A549 (cell line): ENCODE results near the gene DMBT1. TPM values are rescaled to one million over a fixed set of nuclear protein-coding genes. Genes with fewer than 3 reads are reported as not detected.

ENCODE experiments used
- ATAC-seq, 2 experiments: fragments of 200-7000 bp in 1 of 2; fragments of >200 bp in 1 of 2; cut with Nextera tagmentation in 1 of 2; cut with Tn5 transposase in 1 of 2; 3 replicates each; pipeline versions ENCODE4 v1.8.0 to v1.9.1; 2018 to 2020; ENCODE audit warnings: mild to moderate bottlenecking in 1 of 2, moderate library complexity in 1 of 2
- CTCF ChIA-PET: fragments of 300-600 bp; sonication (Branson Sonifier 250); formaldehyde crosslinking; extraction: SDS; loops from one replicate; lab custom pipeline; 2021; ENCODE audit warnings: antibody characterized with exemption, inconsistent platforms; lab: Yijun Ruan, JAX
- POLR2A ChIA-PET: fragments of 350-600 bp; formaldehyde crosslinking; extraction: SDS; loops from one replicate; lab custom pipeline; 2021; ENCODE audit warnings: antibody characterized with exemption, inconsistent platforms; lab: Yijun Ruan, JAX
- DNase-seq, 2 experiments: peaks; one replicate each; pipeline versions ENCODE4 v3.0.0 to v3.0.0-alpha.2; 2011 to 2016; ENCODE audit warnings: low read depth in 1 of 2, low spot score in 1 of 2
- FAIRE-seq: peaks from 2 replicates; lab custom pipeline; 2011; peaks lifted over from hg19 to GRCh38; lab: Jason Lieb, UNC
- H3K27ac ChIP-seq, 2 experiments: fragments of >200 bp; sonication (Bioruptor Twin); formaldehyde crosslinking; 3 replicates each; pipeline ENCODE4 v1.5.1; 2016 to 2017
- H3K4me1 ChIP-seq: fragments of >200 bp; sonication (Bioruptor Twin); formaldehyde crosslinking; 3 replicates; pipeline ENCODE4 v1.6.1; 2016
- H3K4me2 ChIP-seq: fragments of >200 bp; sonication (Bioruptor Twin); formaldehyde crosslinking; 3 replicates; pipeline ENCODE4 v1.6.1; 2016
- H3K4me3 ChIP-seq: fragments of >200 bp; sonication (Bioruptor Twin); formaldehyde crosslinking; 3 replicates; pipeline ENCODE4 v1.5.1; 2016
- H3K9me3 ChIP-seq: fragments of >200 bp; sonication (Bioruptor Twin); formaldehyde crosslinking; 3 replicates; pipeline ENCODE4 v1.6.1; 2016
- ATOH8 ChIP-seq: fragments of 250-450 bp; sonication (Bioruptor Pico); IDR thresholded peaks from 2 replicates; pipeline ENCODE4 v1.5.0; 2020; ENCODE audit warnings: low read depth, mild to moderate bottlenecking, moderate library complexity
- CHD2 ChIP-seq: fragments of 150-350 bp; IDR thresholded peaks from 2 replicates; pipeline ENCODE4 v1.6.1; 2014; ENCODE audit warnings: low read length; ENCODE audit not compliant: partially characterized antibody
- FOSL2 ChIP-seq, 2 experiments: fragments of 450-650 bp in 1 of 2; fragments of >200 bp in 1 of 2; sonication (Bioruptor Twin) in 1 of 2; formaldehyde crosslinking; IDR thresholded peaks; 2 replicates each; pipeline versions ENCODE4 v1.5.0 to v1.6.1; 2016 to 2020; ENCODE audit warnings: mild to moderate bottlenecking in 1 of 2, moderate library complexity in 1 of 2
- FOXS1 ChIP-seq: fragments of 250-450 bp; sonication (Bioruptor Pico); IDR thresholded peaks from 2 replicates; pipeline ENCODE4 v1.5.0; 2020; ENCODE audit warnings: mild to moderate bottlenecking, moderate library complexity
- HEYL ChIP-seq: fragments of 250-450 bp; sonication (Bioruptor Pico); IDR thresholded peaks from 2 replicates; pipeline ENCODE4 v1.8.0; 2021; ENCODE audit warnings: mild to moderate bottlenecking, moderate library complexity
- MAFK ChIP-seq: fragments of 450-650 bp; IDR thresholded peaks from 2 replicates; pipeline ENCODE4 v1.6.1; 2014; ENCODE audit not compliant: partially characterized antibody
- MYC ChIP-seq: IDR thresholded peaks from 2 replicates; pipeline ENCODE4 v1.6.1; 2012; ENCODE audit warnings: mild to moderate bottlenecking, inconsistent platforms, low read length, improper control_type of control experiment, borderline replicate concordance
- PBX3 ChIP-seq: IDR thresholded peaks from 2 replicates; pipeline ENCODE4 v1.6.1; 2012
- RAD21 ChIP-seq, 2 experiments: fragments of >200 bp in 1 of 2; sonication (Bioruptor Twin) in 1 of 2; formaldehyde crosslinking in 1 of 2; IDR thresholded peaks in 1 of 2; conservative IDR thresholded peaks in 1 of 2; 2 replicates in 1 of 2; 3 replicates in 1 of 2; pipeline ENCODE4 v1.6.1; 2012 to 2018; ENCODE audit warnings: inconsistent platforms in 1 of 2
- RFX5 ChIP-seq: fragments of 450-650 bp; IDR thresholded peaks from 2 replicates; pipeline ENCODE4 v1.7.1; 2014; ENCODE audit warnings: antibody characterized with exemption, mild to moderate bottlenecking, moderate library complexity
- SMC3 ChIP-seq: fragments of >200 bp; sonication (Bioruptor Twin); formaldehyde crosslinking; IDR thresholded peaks from 3 replicates; pipeline ENCODE4 v1.6.1; 2018; ENCODE audit warnings: inconsistent platforms
- ZC3H11A ChIP-seq: fragments of 450-650 bp; IDR thresholded peaks from 2 replicates; pipeline ENCODE4 v1.6.1; 2014; ENCODE audit warnings: antibody characterized with exemption, mild to moderate bottlenecking
- ZNF302 ChIP-seq: fragments of 250-450 bp; sonication (Bioruptor Pico); IDR thresholded peaks from 2 replicates; pipeline ENCODE4 v1.9.0; 2021; ENCODE audit warnings: inconsistent platforms, mild to moderate bottlenecking, moderate library complexity
- ZSCAN20 ChIP-seq: fragments of 250-450 bp; sonication (Bioruptor Pico); IDR thresholded peaks from 2 replicates; pipeline ENCODE4 v1.8.0; 2022; ENCODE audit warnings: mild to moderate bottlenecking, moderate library complexity
- WGBS: methylation state at CpG from one replicate; pipeline ENCODE4 v1.1.6; 2017; ENCODE audit errors: missing lambda C conversion rate; 5-methylcytosine and 5-hydroxymethylcytosine counted together
- polyA plus RNA-seq, 4 experiments: library from polyadenylated mRNA; depleted of rRNA in 3 of 4; stranded (reverse); fragments of >200 nt; fragmentation: RNase III in 1 of 4; extraction: RNeasy Plus Mini Kit Qiagen cat#74134 plus additional on column Dnase treatment in 1 of 4; gene quantifications; 2 replicates in 3 of 4; 3 replicates in 1 of 4; pipeline ENCODE4 v1.2.3, GENCODE V29; 2011 to 2017
- TF ChIP-seq, protein P1 (sequence below): fragments of >200 bp; sonication (Bioruptor Twin); formaldehyde crosslinking; IDR thresholded peaks from 3 replicates; pipeline ENCODE4 v1.5.1; 2016
- TF ChIP-seq, protein P2 (sequence below): fragments of 150-350 bp; IDR thresholded peaks from 2 replicates; pipeline ENCODE4 v1.6.1; 2014; ENCODE audit warnings: low read depth, mild to moderate bottlenecking, low read length

DMBT1 gene
- polyA plus RNA-seq, 2 of the 4 experiments (the other 2 are of a cell fraction) = 0.01 to 0.03 TPM

DNA sequence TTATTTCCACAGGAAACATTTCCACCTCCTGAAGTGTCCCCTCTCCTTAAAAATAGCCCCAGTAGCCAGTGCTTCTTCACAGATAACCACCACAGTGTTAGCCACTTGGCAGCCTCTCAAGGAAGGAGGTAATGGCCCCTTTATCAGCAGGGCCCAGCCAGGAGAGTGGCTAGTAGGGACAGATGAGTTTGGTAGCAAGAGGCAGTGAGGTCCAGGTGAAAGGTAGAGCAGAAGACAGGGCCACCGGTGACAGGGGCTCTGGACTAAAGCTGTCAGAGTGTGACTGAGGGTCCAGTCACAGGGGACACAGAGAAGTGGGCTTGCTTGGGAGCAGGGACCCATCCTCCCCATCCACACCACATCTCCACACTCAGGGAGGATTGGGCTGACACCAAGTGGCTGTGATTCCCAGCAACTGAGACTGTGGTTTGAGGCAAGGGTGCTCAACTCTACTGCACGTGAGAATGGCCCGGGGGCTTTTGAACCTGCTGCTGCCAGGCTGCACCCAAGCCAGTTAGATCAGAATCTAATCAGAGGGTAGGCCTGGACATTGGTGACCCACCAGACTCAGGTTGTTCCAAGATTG, 86.9 kb downstream of the DMBT1 start:
- WGBS = 18% methylated on average over 3 of the region's 3 CpGs
- CTCF ChIA-PET = interaction anchor here (2.6 to 3.7 kb wide), 4 partner anchors 11 to 57 kb away, joined by 8 to 34 read pairs (median 18); no protein-coding TSS in a partner anchor
- TF ChIP-seq PBX3 = no peak
- no peak for TF ChIP-seq MYC
- TF ChIP-seq RFX5 = no peak
- TF ChIP-seq ATOH8 (CRISPR knock-in tag) = no peak
- TF ChIP-seq CHD2 = no peak
- no peak for TF ChIP-seq ZNF302 (CRISPR knock-in tag)
- Histone ChIP-seq H3K4me3 (no peak overlapping the region), H3K4me2 (no peak overlapping the region), H3K27ac (no peak overlapping the region), H3K4me1 (no peaks in the 10 kb centered on the region), H3K9me3 (no peaks in the 10 kb centered on the region)
- POLR2A ChIA-PET = no interaction called here
- DNase-seq (no peak), FAIRE-seq (no peak), ATAC-seq (no peak)

- Histone ChIP-seq H3K9me3 (no peaks in the 10 kb centered on the region), H3K4me1 (no peaks in the 10 kb centered on the region), H3K4me2 (no peak overlapping the region), H3K27ac (no peak overlapping the region), H3K4me3 (no peak overlapping the region)
- DNase-seq (peak; percentile 30 to 51), ATAC-seq (peak; percentile 62 to 82), FAIRE-seq (no peak)
- TF ChIP-seq SMC3 (peak; percentile 57), FOXS1 (CRISPR knock-in tag) (no peak), RAD21 (conservative IDR thresholded peaks at IDR 0.05 in 1 of 2, IDR thresholded peaks at IDR 0.05 in 1 of 2) (peak; percentile 54 to 78), FOSL2 (IDR thresholded peaks at IDR 0.05) (no peak), FOSL2 (CRISPR knock-in tag; IDR thresholded peaks at IDR 0.05) (no peak)
- TF ChIP-seq, protein P1, sequence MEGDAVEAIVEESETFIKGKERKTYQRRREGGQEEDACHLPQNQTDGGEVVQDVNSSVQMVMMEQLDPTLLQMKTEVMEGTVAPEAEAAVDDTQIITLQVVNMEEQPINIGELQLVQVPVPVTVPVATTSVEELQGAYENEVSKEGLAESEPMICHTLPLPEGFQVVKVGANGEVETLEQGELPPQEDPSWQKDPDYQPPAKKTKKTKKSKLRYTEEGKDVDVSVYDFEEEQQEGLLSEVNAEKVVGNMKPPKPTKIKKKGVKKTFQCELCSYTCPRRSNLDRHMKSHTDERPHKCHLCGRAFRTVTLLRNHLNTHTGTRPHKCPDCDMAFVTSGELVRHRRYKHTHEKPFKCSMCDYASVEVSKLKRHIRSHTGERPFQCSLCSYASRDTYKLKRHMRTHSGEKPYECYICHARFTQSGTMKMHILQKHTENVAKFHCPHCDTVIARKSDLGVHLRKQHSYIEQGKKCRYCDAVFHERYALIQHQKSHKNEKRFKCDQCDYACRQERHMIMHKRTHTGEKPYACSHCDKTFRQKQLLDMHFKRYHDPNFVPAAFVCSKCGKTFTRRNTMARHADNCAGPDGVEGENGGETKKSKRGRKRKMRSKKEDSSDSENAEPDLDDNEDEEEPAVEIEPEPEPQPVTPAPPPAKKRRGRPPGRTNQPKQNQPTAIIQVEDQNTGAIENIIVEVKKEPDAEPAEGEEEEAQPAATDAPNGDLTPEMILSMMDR = peak; percentile 61
- ChIA-PET CTCF (interaction anchor here (0.6 to 3.7 kb wide), 21 partner anchors 10 to 339 kb away, joined by 3 to 34 read pairs (median 4); no protein-coding TSS in a partner anchor), POLR2A (interaction anchor here (1.2 kb wide), 1 partner anchor 16 kb away, joined by 3 read pairs; no protein-coding TSS in a partner anchor)
- WGBS = 21% methylated on average over 10 of the region's 10 CpGs
Observed at GRCh38 chr10:122648599-122649428, 88.3 kb downstream of the DMBT1 start.

GRCh38 chr10:122649903-122650302, 89.3 kb downstream of the DMBT1 start:
- ATAC-seq = no peak
- no peak for FAIRE-seq
- ChIA-PET CTCF (interaction anchor here (1.2 to 3.7 kb wide), 11 partner anchors 9 to 340 kb away, joined by 3 to 34 read pairs (median 6); no protein-coding TSS in a partner anchor), POLR2A (no interaction called here)
- DNase-seq = no peak
- H3K9me3 ChIP-seq = no peaks in the 10 kb centered on the region
- H3K4me2 ChIP-seq = no peak overlapping the region
- no peak overlapping the region for H3K4me3 ChIP-seq
- no peaks in the 10 kb centered on the region for H3K4me1 ChIP-seq
- WGBS = 3% methylated on average over 5 of the region's 5 CpGs
- TF ChIP-seq ZSCAN20 (no peak), ZC3H11A (no peak), ATOH8 (CRISPR knock-in tag) (no peak), MAFK (no peak), HEYL (CRISPR knock-in tag) (no peak)
- TF ChIP-seq, protein P1 = no peak
- TF ChIP-seq, protein P2, sequence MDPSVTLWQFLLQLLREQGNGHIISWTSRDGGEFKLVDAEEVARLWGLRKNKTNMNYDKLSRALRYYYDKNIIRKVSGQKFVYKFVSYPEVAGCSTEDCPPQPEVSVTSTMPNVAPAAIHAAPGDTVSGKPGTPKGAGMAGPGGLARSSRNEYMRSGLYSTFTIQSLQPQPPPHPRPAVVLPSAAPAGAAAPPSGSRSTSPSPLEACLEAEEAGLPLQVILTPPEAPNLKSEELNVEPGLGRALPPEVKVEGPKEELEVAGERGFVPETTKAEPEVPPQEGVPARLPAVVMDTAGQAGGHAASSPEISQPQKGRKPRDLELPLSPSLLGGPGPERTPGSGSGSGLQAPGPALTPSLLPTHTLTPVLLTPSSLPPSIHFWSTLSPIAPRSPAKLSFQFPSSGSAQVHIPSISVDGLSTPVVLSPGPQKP = no peak
- H3K27ac ChIP-seq = no peak overlapping the region
